Mesendoderm (in vitro differentiated cells): ENCODE measurements around the gene SRXN1.

Experiments
- DNase-seq: peaks from one replicate; pipeline ENCODE4 v3.0.0; 2013
- H2AK5ac ChIP-seq: 2 replicates; pipeline ENCODE4 v1.6.1; 2013; ENCODE audit warnings: low read length, inconsistent platforms
- H2BK120ac ChIP-seq: 2 replicates; pipeline ENCODE4 v1.6.1; 2013; ENCODE audit warnings: low read depth, mild to moderate bottlenecking, low read length, moderate library complexity, mixed read lengths
- H2BK15ac ChIP-seq: replicated peaks from 2 replicates; pipeline ENCODE4 v1.6.1; 2013; ENCODE audit warnings: low read depth, mild to moderate bottlenecking, moderate library complexity
- H2BK5ac ChIP-seq: 2 replicates; pipeline ENCODE4 v1.6.1; 2013; ENCODE audit warnings: low read length, inconsistent platforms
- H3K18ac ChIP-seq: 2 replicates; pipeline ENCODE4 v1.6.1; 2013; ENCODE audit warnings: mild to moderate bottlenecking, low read length, mixed read lengths
- H3K23ac ChIP-seq: one replicate; pipeline ENCODE4 v1.6.1; 2013; ENCODE audit warnings: low read length
- H3K27ac ChIP-seq: 2 replicates; pipeline ENCODE4 v1.5.1; 2013; ENCODE audit warnings: low read depth, mild to moderate bottlenecking, inconsistent platforms, low read length, moderate library complexity
- H3K27me3 ChIP-seq: 2 replicates; pipeline ENCODE4 v1.6.1; 2013; ENCODE audit warnings: low read length, control low read depth, mild to moderate bottlenecking, inconsistent platforms; ENCODE audit not compliant: insufficient read depth, poor library complexity
- H3K36me3 ChIP-seq: 2 replicates; pipeline ENCODE4 v1.6.1; 2013; ENCODE audit warnings: low read length, inconsistent platforms; ENCODE audit not compliant: control insufficient read depth, insufficient read depth
- H3K4ac ChIP-seq: one replicate; pipeline ENCODE4 v1.6.1; 2013; ENCODE audit warnings: low read depth, mild to moderate bottlenecking, low read length, moderate library complexity
- H3K4me1 ChIP-seq: 2 replicates; pipeline ENCODE4 v1.6.1; 2013; ENCODE audit warnings: low read depth, low read length, inconsistent platforms; ENCODE audit not compliant: control insufficient read depth
- H3K4me2 ChIP-seq: 2 replicates; pipeline ENCODE4 v1.6.1; 2013; ENCODE audit warnings: low read length
- H3K4me3 ChIP-seq: 2 replicates; pipeline ENCODE4 v1.5.1; 2013; ENCODE audit warnings: mild to moderate bottlenecking, low read length
- H3K56ac ChIP-seq: one replicate; pipeline ENCODE4 v1.6.1; 2013; ENCODE audit warnings: low read length
- H3K79me1 ChIP-seq: 2 replicates; pipeline ENCODE4 v1.6.1; 2013; ENCODE audit warnings: low read length, inconsistent platforms
- H3K79me2 ChIP-seq: 2 replicates; pipeline ENCODE4 v1.6.1; 2013; ENCODE audit warnings: mild to moderate bottlenecking, low read length; ENCODE audit not compliant: control insufficient read depth, insufficient read depth
- H3K9ac ChIP-seq: 2 replicates; pipeline ENCODE4 v1.6.1; 2013; ENCODE audit warnings: low read length, inconsistent platforms
- H4K5ac ChIP-seq: one replicate; pipeline ENCODE4 v1.6.1; 2013; ENCODE audit warnings: low read length
- H4K8ac ChIP-seq: one replicate; pipeline ENCODE4 v1.6.1; 2013; ENCODE audit warnings: low read depth, mild to moderate bottlenecking, control low read depth, low read length, moderate library complexity
- WGBS: extraction: QIAGEN DNeasy Blood & Tissue Kit; methylation state at CpG from one replicate; pipeline ENCODE4 v1.1.7; 2013; ENCODE audit warnings: low lambda C conversion rate, missing lambda C conversion rate; ENCODE audit not compliant: insufficient coverage; ENCODE audit errors: extremely low coverage; 5-methylcytosine and 5-hydroxymethylcytosine counted together

The SRXN1 gene

DNA sequence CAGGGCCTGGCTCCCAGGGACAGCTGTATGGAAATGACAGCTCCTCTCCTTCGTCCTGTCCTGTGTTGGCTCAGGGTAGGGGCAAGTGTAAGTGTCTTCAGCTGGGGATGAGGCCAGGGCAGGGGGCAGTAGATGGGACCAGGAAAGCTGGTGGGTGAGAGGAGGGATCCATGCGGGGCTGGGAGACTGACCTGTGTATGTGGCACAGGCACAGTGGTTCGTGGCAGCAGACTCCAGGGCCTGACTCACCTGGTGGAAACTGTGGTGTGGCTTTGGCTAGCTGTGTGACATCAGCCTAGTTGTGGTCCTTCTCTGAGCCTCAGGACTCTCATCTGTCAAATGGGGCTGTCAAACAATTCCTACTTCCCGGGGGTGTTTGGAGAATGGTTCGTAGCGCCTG is 36.3 kb upstream of the SRXN1 start:
- no peak overlapping the region for H3K9ac ChIP-seq
- no peak overlapping the region for H4K8ac ChIP-seq
- no peak overlapping the region for H3K23ac ChIP-seq
- no peak overlapping the region for H2BK120ac ChIP-seq
- H2AK5ac ChIP-seq, result no peak overlapping the region
- H3K4me1 ChIP-seq, result no peaks in the 10 kb centered on the region
- no peak overlapping the region for H3K27ac ChIP-seq
- no peaks in the 10 kb centered on the region for H3K27me3 ChIP-seq
- H3K36me3 ChIP-seq, result no peaks in the 10 kb centered on the region
- H3K18ac ChIP-seq, result no peak overlapping the region
- no peak overlapping the region for H2BK5ac ChIP-seq
- no CpG with 5 or more reads among the region's 6 CpGs for WGBS
- no peaks in the 10 kb centered on the region for H3K79me1 ChIP-seq
- no peak overlapping the region for H3K4me2 ChIP-seq
- no peaks in the 10 kb centered on the region for H3K79me2 ChIP-seq
- no peak overlapping the region for H4K5ac ChIP-seq
- H3K4me3 ChIP-seq, result no peak overlapping the region
- H3K4ac ChIP-seq, result no peak overlapping the region
- H3K56ac ChIP-seq, result no peak overlapping the region
- H2BK15ac ChIP-seq, result no peak overlapping the region
- DNase-seq, result no peak

DNA sequence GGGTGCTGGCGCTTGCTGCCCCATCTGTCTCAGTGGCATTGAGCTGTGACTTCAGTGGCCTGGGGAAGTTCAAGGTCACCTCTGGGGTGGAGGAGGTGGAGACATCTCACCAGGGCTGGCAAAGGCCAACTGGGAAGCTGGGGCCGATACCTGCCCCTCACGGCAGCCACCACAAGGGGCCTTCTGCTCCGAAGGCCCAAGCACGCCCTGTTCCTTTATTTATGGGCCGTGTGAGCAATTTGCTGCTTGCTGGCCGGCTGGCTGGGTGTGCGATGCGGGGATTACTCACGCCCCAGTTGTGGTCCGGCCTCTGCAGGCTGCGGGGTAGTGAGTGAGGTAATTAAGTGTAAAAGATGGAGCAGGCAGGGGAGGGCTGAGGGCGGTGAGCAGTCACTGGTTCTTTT is 35.8 kb upstream of the SRXN1 start:
- no peak overlapping the region for H2BK5ac ChIP-seq
- no peak overlapping the region for H3K4me2 ChIP-seq
- H3K4me1 ChIP-seq, result no peaks in the 10 kb centered on the region
- no peak overlapping the region for H2BK15ac ChIP-seq
- H2AK5ac ChIP-seq, result no peak overlapping the region
- H3K27ac ChIP-seq, result no peak overlapping the region
- WGBS, result no CpG with 5 or more reads among the region's 13 CpGs
- no peaks in the 10 kb centered on the region for H3K79me1 ChIP-seq
- H3K18ac ChIP-seq, result no peak overlapping the region
- H2BK120ac ChIP-seq, result no peak overlapping the region
- H3K23ac ChIP-seq, result no peak overlapping the region
- peak overlapping the region; percentile 51 for H3K56ac ChIP-seq
- no peaks in the 10 kb centered on the region for H3K79me2 ChIP-seq
- no peak overlapping the region for H3K4me3 ChIP-seq
- no peak overlapping the region for H3K9ac ChIP-seq
- H3K36me3 ChIP-seq, result no peaks in the 10 kb centered on the region
- no peaks in the 10 kb centered on the region for H3K27me3 ChIP-seq
- H4K8ac ChIP-seq, result no peak overlapping the region
- no peak overlapping the region for H4K5ac ChIP-seq
- no peak overlapping the region for H3K4ac ChIP-seq
- DNase-seq, result peak; percentile 77

DNA sequence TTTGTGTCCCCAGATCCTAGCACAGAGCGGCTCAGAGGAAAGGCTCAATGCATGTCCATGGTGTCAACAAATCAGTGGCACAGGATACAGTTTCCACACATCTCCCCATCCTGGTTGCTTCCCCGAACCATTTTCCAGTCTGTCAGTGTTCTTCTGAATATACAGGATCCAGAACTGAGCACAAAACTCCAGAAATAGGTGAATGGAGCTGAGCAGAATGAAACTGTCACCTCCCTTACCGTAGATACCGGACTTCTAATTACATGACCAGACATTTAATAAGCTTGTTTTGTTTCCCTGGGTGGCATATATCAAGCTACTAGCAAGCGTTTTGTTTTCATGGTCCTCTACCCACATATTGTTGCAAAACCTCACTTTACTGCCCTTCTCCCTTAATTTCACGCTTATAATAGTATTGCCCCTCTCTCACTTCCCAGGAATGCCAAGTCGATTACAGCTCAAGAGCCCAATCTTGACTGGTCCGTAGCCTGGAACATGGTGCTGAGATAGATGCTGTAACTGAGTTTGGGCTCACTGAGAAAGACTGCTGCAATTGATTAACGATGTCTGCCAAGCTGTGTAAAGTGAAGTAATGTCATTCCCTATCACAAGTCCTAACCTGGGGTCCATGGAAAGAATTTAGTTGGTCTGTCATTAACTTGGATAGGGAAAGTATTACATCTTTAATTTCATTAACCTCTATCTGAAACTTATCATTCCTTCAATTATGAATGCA is 34.6 kb upstream of the SRXN1 start:
- Histone ChIP-seq H3K27me3 (no peaks in the 10 kb centered on the region), H3K79me2 (no peaks in the 10 kb centered on the region), H2BK5ac (no peak overlapping the region)

DNA sequence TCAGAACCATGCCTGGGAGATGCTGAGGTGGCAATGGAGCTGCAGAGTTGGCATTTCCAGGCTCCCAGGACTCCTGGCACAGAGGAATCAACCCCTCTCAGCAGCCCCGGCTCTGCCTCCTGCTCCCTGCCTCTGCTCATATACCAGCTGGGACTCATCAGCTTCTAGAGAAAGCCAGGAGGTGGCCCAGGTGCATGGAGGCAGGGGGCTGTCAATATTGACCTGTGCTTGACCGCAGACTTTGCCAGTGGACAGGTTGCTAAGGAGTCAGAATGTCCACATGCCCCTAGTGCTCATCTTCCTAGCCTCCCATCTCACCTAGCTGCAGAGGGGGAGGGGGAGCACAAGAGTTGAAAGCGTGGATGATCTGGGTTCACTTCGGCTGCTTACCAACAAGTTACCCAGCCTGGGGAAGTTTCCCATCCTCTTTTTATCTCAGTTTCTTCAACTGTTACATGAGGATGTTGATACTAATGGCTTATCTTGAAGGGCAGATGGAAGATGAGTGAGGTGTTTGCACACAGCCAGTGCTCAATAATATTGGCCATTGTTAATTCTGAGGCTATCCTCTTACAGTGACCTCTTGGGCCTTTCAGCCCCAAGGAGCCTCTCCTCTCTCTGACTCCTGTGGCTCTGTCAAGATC is 31.8 kb upstream of the SRXN1 start:
- H3K36me3 ChIP-seq, result no peaks in the 10 kb centered on the region
- H3K4ac ChIP-seq, result no peak overlapping the region
- no peak overlapping the region for H2AK5ac ChIP-seq
- no peaks in the 10 kb centered on the region for H3K27me3 ChIP-seq
- H2BK15ac ChIP-seq, result no peak overlapping the region
- H2BK5ac ChIP-seq, result no peak overlapping the region
- no peak overlapping the region for H3K4me2 ChIP-seq
- H3K23ac ChIP-seq, result no peak overlapping the region
- no peak overlapping the region for H4K5ac ChIP-seq
- H4K8ac ChIP-seq, result no peak overlapping the region
- no peak for DNase-seq
- H3K56ac ChIP-seq, result no peak overlapping the region
- no peak overlapping the region for H3K27ac ChIP-seq
- H3K18ac ChIP-seq, result no peak overlapping the region
- no peak overlapping the region for H2BK120ac ChIP-seq
- H3K4me1 ChIP-seq, result no peaks in the 10 kb centered on the region
- no peak overlapping the region for H3K4me3 ChIP-seq
- H3K79me2 ChIP-seq, result no peaks in the 10 kb centered on the region
- WGBS, result no CpG with 5 or more reads among the region's 4 CpGs
- H3K79me1 ChIP-seq, result no peaks in the 10 kb centered on the region
- no peak overlapping the region for H3K9ac ChIP-seq

More for the DNA sequence above, 34.6 kb upstream of the SRXN1 start:
- no peak overlapping the region for H2BK15ac ChIP-seq
- H3K4me1 ChIP-seq, result no peaks in the 10 kb centered on the region
- H3K18ac ChIP-seq, result no peak overlapping the region
- no peak overlapping the region for H2BK120ac ChIP-seq
- no peak for DNase-seq
- H3K36me3 ChIP-seq, result no peaks in the 10 kb centered on the region
- no peak overlapping the region for H3K4me3 ChIP-seq
- WGBS, result no CpG with 5 or more reads among the region's 9 CpGs
- H3K4me2 ChIP-seq, result no peak overlapping the region
- no peak overlapping the region for H3K23ac ChIP-seq
- H3K9ac ChIP-seq, result no peak overlapping the region
- no peak overlapping the region for H4K8ac ChIP-seq
- H3K56ac ChIP-seq, result no peak overlapping the region
- H2AK5ac ChIP-seq, result no peak overlapping the region
- H4K5ac ChIP-seq, result no peak overlapping the region
- H3K79me1 ChIP-seq, result no peaks in the 10 kb centered on the region
- no peak overlapping the region for H3K27ac ChIP-seq
- no peak overlapping the region for H3K4ac ChIP-seq

DNA sequence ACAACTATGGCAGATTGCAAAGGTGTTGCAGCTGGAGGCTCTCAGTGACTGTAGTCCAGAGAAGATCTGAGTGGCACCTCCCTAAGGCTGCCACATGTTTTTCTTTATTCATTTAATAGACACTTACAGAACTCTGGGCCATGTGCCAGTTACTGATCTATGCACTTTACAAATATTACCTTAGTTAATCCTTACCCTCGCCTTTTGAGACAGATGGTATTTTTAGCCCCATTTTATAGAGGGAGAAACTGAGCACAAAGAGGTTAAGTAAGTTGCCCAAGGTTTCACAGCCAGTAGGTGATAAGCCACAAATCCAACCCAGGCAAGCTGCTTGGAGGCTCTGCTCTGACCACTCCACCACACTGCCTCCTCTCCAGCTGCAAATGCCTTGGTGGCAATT is 29.1 kb upstream of the SRXN1 start:
- no peaks in the 10 kb centered on the region for H3K79me2 ChIP-seq
- H2BK5ac ChIP-seq, result no peak overlapping the region
- H3K79me1 ChIP-seq, result no peaks in the 10 kb centered on the region
- H3K4me3 ChIP-seq, result no peak overlapping the region
- no peak overlapping the region for H2BK15ac ChIP-seq
- no peak overlapping the region for H3K18ac ChIP-seq
- no peak overlapping the region for H3K56ac ChIP-seq
- H3K27me3 ChIP-seq, result no peaks in the 10 kb centered on the region
- no peak overlapping the region for H4K8ac ChIP-seq
- no peak overlapping the region for H3K4ac ChIP-seq
- no peak overlapping the region for H2BK120ac ChIP-seq
- H3K4me2 ChIP-seq, result no peak overlapping the region
- no peak overlapping the region for H3K9ac ChIP-seq
- DNase-seq, result no peak
- no peak overlapping the region for H3K27ac ChIP-seq
- H2AK5ac ChIP-seq, result no peak overlapping the region
- H3K4me1 ChIP-seq, result no peaks in the 10 kb centered on the region
- no CpG with 5 or more reads among the region's 1 CpG for WGBS
- no peak overlapping the region for H4K5ac ChIP-seq
- H3K23ac ChIP-seq, result no peak overlapping the region
- no peaks in the 10 kb centered on the region for H3K36me3 ChIP-seq
